Measurements from ENCODE around the gene NRIP3.
A peak's percentile ranks its signal among the peaks of the same experiment; 100 is the strongest.
"Not testable (repeated sequence)": the region's sequence is repeated elsewhere in the genome, so short reads cannot be mapped to it uniquely, and the experiment has no call there.

The NRIP3 gene

DNA sequence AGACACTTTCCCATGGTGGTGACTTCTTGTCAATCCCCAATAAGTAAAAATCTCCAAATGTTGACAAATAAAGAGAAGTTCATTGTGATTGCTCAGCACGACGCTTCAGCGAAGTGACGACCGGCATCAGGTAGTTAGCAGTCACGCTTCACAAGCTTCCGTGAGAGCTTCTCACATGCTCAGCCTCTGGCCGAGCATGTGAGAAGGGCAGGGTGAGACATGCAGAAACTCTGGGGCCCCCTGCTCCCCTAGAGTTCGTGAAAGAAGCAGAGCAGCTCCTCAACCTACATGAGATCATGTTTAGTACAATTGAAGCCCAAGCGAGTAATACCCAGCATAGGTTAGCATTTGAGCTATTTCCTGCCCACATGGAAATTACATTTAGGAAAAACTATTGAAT is 66.6 kb downstream of the NRIP3 start:
- TF ChIP-seq, protein P1, sequence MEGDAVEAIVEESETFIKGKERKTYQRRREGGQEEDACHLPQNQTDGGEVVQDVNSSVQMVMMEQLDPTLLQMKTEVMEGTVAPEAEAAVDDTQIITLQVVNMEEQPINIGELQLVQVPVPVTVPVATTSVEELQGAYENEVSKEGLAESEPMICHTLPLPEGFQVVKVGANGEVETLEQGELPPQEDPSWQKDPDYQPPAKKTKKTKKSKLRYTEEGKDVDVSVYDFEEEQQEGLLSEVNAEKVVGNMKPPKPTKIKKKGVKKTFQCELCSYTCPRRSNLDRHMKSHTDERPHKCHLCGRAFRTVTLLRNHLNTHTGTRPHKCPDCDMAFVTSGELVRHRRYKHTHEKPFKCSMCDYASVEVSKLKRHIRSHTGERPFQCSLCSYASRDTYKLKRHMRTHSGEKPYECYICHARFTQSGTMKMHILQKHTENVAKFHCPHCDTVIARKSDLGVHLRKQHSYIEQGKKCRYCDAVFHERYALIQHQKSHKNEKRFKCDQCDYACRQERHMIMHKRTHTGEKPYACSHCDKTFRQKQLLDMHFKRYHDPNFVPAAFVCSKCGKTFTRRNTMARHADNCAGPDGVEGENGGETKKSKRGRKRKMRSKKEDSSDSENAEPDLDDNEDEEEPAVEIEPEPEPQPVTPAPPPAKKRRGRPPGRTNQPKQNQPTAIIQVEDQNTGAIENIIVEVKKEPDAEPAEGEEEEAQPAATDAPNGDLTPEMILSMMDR (conservative IDR thresholded peaks at IDR 0.05; ENCODE audit: control insufficient read depth, insufficient read depth, low read depth, low read length): no peak
- H3K4me3 ChIP-seq (ENCODE audit: control insufficient read depth, low read depth, low read length): no peak overlapping the region
- no peak for DNase-seq (ENCODE audit: low read depth)

DNA sequence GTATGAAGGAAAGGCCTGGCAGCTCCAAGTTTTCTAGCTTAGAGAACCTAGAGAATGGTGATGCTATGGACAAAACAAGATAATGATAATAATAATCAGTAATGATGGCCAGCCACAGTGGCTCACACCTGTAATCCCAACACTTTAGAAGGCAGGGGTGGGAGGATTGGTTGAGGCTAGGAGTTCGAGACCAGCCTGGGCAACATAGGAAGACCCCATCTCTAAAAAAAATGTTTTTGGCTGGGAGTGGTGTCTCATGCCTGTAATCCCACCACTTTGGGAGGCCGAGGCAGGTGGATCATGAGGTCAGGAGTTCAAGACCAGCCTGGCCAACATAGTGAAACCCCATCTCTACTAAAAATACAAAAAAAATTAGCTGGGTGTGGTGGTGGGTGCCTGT is 68.0 kb downstream of the NRIP3 start:
- not testable (repeated sequence) for DNase-seq (ENCODE audit: low read depth); H3K4me3 ChIP-seq (ENCODE audit: control insufficient read depth, low read depth, low read length)

DNA sequence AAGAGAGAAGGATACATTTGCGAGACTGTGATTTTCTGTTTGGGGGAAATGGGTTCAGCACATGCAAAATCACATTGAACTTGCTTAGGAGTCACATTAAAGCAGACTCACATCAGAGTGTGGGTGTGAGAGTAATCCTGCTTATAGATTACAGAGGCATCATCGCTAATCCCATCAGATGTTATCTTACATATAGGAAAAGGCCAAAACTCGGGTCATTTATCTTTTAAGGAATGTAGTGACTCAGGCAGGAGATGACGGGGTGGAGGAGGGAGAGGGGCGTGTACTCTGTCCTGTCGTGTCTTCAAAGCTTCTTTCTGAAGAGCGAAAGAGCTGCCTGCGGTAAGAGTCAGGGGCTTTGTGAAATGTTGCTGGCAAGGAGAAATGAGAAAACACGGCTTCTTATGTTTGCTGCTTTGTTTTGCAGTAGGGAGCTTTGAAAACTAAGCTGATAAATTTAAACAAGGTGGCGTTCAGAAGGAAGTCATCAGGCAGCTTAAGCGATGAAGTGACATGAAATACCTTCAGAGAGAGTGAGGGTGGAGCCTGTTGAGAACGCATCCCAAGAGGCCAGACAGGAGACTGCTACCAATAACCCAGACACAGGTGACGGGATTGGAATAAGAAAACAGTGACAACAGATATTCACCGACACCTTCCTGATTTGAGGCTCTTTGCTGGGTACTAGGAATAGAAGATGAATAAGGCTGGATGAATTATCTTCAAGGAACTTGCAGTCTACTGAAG is 68.9 kb downstream of the NRIP3 start:
- no peak overlapping the region for H3K4me3 ChIP-seq (ENCODE audit: control insufficient read depth, low read depth, low read length)
- TF ChIP-seq, protein P1 (conservative IDR thresholded peaks at IDR 0.05; ENCODE audit: control insufficient read depth, insufficient read depth, low read depth, low read length): no peak
- peak; percentile 84 for DNase-seq (ENCODE audit: low read depth)

DNA sequence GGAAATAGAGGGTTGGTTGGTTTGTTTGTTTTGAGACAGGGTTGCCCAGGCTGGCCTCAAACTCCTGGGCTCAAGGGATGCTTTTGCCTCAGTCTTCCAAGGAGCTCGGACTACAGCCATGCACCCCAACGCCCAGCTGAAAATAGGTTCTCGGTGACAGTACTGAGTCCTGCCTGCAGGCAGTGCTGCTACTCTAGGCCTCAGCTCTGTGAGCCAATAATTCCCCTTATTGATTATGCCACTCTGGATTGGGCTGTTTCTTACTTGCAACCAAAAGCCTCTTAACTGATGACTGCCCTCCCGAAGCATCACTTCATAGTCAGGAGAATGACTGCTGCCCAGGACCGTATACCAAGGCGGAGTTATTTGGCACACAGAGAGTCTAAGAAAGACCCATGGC is 69.9 kb downstream of the NRIP3 start:
- DNase-seq (ENCODE audit: low read depth): no peak
- TF ChIP-seq, protein P1 (conservative IDR thresholded peaks at IDR 0.05; ENCODE audit: control insufficient read depth, insufficient read depth, low read depth, low read length): no peak

DNA sequence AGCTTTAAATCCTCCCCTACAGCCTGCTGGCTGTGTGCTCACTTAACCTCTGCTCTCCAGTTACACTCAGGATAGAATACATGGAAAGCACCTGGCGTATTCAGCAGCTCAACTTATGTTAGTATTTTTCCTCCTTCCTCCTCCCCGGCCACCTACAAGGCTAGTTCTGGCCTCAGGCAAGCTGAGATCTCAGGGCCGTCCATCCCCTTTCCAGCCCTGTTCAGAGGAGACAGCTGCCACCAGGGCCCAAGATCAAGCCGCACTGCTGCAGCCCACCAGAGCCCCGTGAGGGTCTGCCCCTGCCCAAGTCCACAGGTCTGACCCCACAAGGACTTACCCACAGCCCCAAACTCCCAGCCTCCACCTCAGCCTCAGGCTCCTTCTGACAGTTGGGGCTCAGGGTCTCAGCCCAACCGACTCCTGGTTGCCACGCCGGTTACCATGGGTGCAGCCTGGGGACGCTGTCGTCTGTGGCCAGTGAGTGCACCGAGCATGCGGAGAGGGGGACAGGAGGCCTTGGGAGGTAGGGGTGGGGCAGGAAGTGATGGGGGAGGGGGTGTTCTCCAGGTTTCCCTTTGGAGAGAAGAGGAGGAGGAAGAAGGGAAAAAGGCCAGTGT is 71.1 kb downstream of the NRIP3 start, which contains the start of gene C11orf16:
Gene C11orf16, minus strand, starts transcription at position 384 of the 617 bp plus-strand sequence. CDS start 639 bp downstream, outside the sequence.
- TF ChIP-seq, protein P1 (conservative IDR thresholded peaks at IDR 0.05; ENCODE audit: control insufficient read depth, insufficient read depth, low read depth, low read length): no peak
- DNase-seq (ENCODE audit: low read depth): no peak

More for the DNA sequence above, 69.9 kb downstream of the NRIP3 start:
- no peak overlapping the region for H3K4me3 ChIP-seq (ENCODE audit: control insufficient read depth, low read depth, low read length)

More for the DNA sequence above, 71.1 kb downstream of the NRIP3 start, which contains the start of gene C11orf16:
- H3K4me3 ChIP-seq (ENCODE audit: control insufficient read depth, low read depth, low read length): no peak within 1 kb of the TSS
